ENCODE data around the gene ATP1B2.

Gene ATP1B2

DNA sequence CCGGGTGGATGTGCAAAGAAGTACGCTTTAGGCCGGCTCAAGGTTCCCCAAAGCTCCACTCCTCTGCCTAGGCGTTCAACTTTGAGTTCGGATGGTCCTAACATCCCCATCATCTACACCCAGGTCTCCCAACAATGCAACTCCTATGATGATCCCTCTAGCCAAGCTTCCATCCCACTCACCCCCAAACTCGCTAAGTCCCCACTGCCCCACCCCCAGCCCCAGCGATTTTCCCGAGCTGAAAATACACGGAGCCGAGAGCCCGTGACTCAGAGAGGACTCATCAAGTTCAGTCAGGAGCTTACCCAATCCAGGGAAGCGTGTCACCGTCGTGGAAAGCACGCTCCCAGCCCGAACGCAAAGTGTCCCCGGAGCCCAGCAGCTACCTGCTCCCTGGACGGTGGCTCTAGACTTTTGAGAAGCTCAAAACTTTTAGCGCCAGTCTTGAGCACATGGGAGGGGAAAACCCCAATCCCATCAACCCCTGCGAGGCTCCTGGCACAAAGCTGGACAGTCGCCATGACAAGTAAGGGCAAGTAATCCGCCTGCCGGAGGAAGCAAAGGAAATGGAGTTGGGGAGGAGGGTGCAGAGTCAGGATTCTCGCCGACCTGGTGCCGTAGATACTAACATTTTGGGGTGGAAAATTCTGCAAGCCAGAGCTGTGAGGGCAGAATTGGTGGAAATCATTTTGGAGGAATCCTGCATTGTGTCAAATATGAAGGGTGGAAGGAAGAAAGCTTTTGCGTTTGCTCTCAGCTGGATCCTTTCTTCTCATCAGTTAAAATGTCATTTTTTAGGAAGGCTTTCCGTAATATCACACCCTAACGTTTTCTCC lies 36.6 kb downstream of the ATP1B2 start, which contains the start of gene TP53:
TSS of gene TP53 (minus strand) at position 419 of the 836 bp plus-strand sequence. CDS start 10,896 bp downstream, outside the sequence.
- ATAC-seq (ENCODE audit: low read depth) = peak; percentile 28
- Histone ChIP-seq H3K36me3 (ENCODE audit: low read depth) (peaks cover 42% of the 10 kb centered on the region), H3K27ac (ENCODE audit: poor library complexity, severe bottlenecking) (peak within 1 kb of the TSS; percentile 91), H3K9me3 (ENCODE audit: severe bottlenecking) (no peaks in the 10 kb centered on the region), H3K4me3 (ENCODE audit: severe bottlenecking) (peak within 1 kb of the TSS; percentile 67), H3K4me1 (ENCODE audit: insufficient read depth, poor library complexity, severe bottlenecking) (peaks cover 7% of the 10 kb centered on the region), H3K27me3 (ENCODE audit: insufficient read depth, poor library complexity, severe bottlenecking) (no peaks in the 10 kb centered on the region)
- DNase-seq (ENCODE audit: low spot score) = peak; percentile 87
- TF ChIP-seq, protein P1, sequence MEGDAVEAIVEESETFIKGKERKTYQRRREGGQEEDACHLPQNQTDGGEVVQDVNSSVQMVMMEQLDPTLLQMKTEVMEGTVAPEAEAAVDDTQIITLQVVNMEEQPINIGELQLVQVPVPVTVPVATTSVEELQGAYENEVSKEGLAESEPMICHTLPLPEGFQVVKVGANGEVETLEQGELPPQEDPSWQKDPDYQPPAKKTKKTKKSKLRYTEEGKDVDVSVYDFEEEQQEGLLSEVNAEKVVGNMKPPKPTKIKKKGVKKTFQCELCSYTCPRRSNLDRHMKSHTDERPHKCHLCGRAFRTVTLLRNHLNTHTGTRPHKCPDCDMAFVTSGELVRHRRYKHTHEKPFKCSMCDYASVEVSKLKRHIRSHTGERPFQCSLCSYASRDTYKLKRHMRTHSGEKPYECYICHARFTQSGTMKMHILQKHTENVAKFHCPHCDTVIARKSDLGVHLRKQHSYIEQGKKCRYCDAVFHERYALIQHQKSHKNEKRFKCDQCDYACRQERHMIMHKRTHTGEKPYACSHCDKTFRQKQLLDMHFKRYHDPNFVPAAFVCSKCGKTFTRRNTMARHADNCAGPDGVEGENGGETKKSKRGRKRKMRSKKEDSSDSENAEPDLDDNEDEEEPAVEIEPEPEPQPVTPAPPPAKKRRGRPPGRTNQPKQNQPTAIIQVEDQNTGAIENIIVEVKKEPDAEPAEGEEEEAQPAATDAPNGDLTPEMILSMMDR (IDR thresholded peaks at IDR 0.05; ENCODE audit: poor library complexity, severe bottlenecking) = no peak

DNA sequence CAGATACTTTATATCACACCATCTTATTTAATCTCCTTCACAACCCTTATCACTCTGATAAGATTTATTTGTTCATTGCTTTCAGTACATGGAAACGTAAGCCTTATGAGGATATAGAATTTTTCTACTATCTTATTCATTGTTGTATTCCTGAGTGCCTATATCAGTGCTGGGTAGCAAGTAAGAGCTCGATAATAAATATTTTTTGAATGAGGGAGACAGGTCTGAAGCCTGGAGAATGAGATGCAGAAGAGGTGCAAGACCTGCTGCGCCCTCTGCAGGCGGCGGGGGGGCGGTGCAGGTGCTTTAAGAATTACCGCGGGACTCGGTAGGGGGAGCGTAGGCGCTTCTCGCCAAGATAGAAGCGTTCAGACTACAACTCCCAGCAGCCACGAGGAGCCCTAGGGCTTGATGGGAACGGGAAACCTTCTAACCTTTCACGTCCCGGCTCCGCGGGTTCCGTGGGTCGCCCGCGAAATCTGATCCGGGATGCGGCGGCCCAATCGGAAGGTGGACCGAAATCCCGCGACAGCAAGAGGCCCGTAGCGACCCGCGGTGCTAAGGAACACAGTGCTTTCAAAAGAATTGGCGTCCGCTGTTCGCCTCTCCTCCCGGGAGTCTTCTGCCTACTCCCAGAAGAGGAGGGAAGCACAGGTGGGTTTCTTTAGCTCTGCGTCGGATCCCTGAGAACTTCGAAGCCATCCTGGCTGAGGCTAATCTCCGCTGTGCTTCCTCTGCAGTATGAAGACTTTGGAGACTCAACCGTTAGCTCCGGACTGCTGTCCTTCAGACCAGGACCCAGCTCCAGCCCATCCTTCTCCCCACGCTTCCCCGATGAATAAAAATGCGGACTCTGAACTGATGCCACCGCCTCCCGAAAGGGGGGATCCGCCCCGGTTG lies 37.4 kb downstream of the ATP1B2 start, which contains the start of gene WRAP53:
TSS of gene WRAP53 (plus strand) at position 570 of the 900 bp plus-strand sequence. CDS start at position 742, 172 bp downstream.
- H3K27ac ChIP-seq (ENCODE audit: poor library complexity, severe bottlenecking) = peak within 1 kb of the TSS; percentile 91
- ATAC-seq (ENCODE audit: low read depth) (peak; percentile 86), DNase-seq (ENCODE audit: low spot score) (peak; percentile 98)
- peaks cover 44% of the 10 kb centered on the region for H3K36me3 ChIP-seq (ENCODE audit: low read depth)
- no peaks in the 10 kb centered on the region for H3K27me3 ChIP-seq (ENCODE audit: insufficient read depth, poor library complexity, severe bottlenecking)
- peaks cover 7% of the 10 kb centered on the region for H3K4me1 ChIP-seq (ENCODE audit: insufficient read depth, poor library complexity, severe bottlenecking)
- H3K4me3 ChIP-seq (ENCODE audit: severe bottlenecking) = peak within 1 kb of the TSS; percentile 67
- TF ChIP-seq, protein P1 (IDR thresholded peaks at IDR 0.05; ENCODE audit: poor library complexity, severe bottlenecking) = peak; percentile 99
- H3K9me3 ChIP-seq (ENCODE audit: severe bottlenecking) = no peaks in the 10 kb centered on the region

- ATAC-seq (ENCODE audit: low read depth) = no peak
- peaks cover 44% of the 10 kb centered on the region for H3K36me3 ChIP-seq (ENCODE audit: low read depth)
- no peaks in the 10 kb centered on the region for H3K27me3 ChIP-seq (ENCODE audit: insufficient read depth, poor library complexity, severe bottlenecking)
- peak overlapping the region; percentile 67 for H3K4me3 ChIP-seq (ENCODE audit: severe bottlenecking)
- peak overlapping the region; percentile 91 for H3K27ac ChIP-seq (ENCODE audit: poor library complexity, severe bottlenecking)
- H3K9me3 ChIP-seq (ENCODE audit: severe bottlenecking) = no peaks in the 10 kb centered on the region
- H3K4me1 ChIP-seq (ENCODE audit: insufficient read depth, poor library complexity, severe bottlenecking) = peaks cover 7% of the 10 kb centered on the region
- TF ChIP-seq, protein P1 (IDR thresholded peaks at IDR 0.05; ENCODE audit: poor library complexity, severe bottlenecking) = no peak
- no peak for DNase-seq (ENCODE audit: low spot score)
Observed at GRCh38 chr17:7688808-7689316, 38.1 kb downstream of the ATP1B2 start.

GRCh38 chr17:7695586-7695985 lies 44.9 kb downstream of the ATP1B2 start:
- Histone ChIP-seq H3K27me3 (ENCODE audit: insufficient read depth, poor library complexity, severe bottlenecking) (no peaks in the 10 kb centered on the region), H3K4me3 (ENCODE audit: severe bottlenecking) (no peak overlapping the region), H3K27ac (ENCODE audit: poor library complexity, severe bottlenecking) (no peak overlapping the region), H3K36me3 (ENCODE audit: low read depth) (peaks cover 26% of the 10 kb centered on the region), H3K4me1 (ENCODE audit: insufficient read depth, poor library complexity, severe bottlenecking) (no peaks in the 10 kb centered on the region), H3K9me3 (ENCODE audit: severe bottlenecking) (no peaks in the 10 kb centered on the region)
- ATAC-seq (ENCODE audit: low read depth) (no peak), DNase-seq (ENCODE audit: low spot score) (no peak)
- TF ChIP-seq, protein P1 (IDR thresholded peaks at IDR 0.05; ENCODE audit: poor library complexity, severe bottlenecking) = no peak
